GM13977 (cell line): ENCODE results near the gene FAM163A.

ENCODE experiments used
- DNase-seq: peaks from one replicate; pipeline ENCODE4 v3.0.0; 2012; ENCODE audit warnings: low spot score
- in situ Hi-C: fragments of 300-500 bp; cut with MboI; formaldehyde crosslinking; loops from one replicate; pipeline ENCODE4 v1.12.0; 2022; ENCODE audit warnings: low sequenced_read_pairs, low pct_unique_long_range_greater_than_20kb, mixed read lengths, inconsistent platforms; ENCODE audit not compliant: unreplicated experiment
- TF ChIP-seq, protein P1 (sequence below): IDR thresholded peaks from 2 replicates; pipeline ENCODE4 v1.5.1; 2012; ENCODE audit warnings: mild to moderate bottlenecking, control low read depth; ENCODE audit not compliant: insufficient read depth; ENCODE audit errors: extremely low read depth, missing control alignments

FAM163A gene

DNA sequence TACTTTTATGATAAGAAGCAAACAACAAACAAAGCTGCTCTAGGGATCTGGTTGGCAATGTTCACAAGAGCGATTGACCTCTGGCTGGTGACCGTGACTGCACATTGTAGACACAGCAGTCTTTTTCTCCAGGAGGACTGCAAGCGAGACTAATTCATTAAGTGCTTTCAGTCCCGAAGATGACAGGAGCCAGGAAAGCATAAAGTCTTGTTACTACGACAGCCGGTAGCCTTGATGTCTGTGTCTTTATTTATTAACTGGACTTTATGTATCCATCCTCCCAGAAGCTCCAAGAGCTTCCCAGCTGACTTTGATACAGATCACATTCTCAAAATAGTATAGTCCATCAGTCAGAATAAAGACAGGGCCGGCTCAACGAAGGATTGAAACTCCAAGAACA lies 18.2 kb downstream of the FAM163A start:
- DNase-seq, result no peak
- TF ChIP-seq, protein P1, sequence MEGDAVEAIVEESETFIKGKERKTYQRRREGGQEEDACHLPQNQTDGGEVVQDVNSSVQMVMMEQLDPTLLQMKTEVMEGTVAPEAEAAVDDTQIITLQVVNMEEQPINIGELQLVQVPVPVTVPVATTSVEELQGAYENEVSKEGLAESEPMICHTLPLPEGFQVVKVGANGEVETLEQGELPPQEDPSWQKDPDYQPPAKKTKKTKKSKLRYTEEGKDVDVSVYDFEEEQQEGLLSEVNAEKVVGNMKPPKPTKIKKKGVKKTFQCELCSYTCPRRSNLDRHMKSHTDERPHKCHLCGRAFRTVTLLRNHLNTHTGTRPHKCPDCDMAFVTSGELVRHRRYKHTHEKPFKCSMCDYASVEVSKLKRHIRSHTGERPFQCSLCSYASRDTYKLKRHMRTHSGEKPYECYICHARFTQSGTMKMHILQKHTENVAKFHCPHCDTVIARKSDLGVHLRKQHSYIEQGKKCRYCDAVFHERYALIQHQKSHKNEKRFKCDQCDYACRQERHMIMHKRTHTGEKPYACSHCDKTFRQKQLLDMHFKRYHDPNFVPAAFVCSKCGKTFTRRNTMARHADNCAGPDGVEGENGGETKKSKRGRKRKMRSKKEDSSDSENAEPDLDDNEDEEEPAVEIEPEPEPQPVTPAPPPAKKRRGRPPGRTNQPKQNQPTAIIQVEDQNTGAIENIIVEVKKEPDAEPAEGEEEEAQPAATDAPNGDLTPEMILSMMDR, result no peak
- in situ Hi-C loops, result no loop called here

DNA sequence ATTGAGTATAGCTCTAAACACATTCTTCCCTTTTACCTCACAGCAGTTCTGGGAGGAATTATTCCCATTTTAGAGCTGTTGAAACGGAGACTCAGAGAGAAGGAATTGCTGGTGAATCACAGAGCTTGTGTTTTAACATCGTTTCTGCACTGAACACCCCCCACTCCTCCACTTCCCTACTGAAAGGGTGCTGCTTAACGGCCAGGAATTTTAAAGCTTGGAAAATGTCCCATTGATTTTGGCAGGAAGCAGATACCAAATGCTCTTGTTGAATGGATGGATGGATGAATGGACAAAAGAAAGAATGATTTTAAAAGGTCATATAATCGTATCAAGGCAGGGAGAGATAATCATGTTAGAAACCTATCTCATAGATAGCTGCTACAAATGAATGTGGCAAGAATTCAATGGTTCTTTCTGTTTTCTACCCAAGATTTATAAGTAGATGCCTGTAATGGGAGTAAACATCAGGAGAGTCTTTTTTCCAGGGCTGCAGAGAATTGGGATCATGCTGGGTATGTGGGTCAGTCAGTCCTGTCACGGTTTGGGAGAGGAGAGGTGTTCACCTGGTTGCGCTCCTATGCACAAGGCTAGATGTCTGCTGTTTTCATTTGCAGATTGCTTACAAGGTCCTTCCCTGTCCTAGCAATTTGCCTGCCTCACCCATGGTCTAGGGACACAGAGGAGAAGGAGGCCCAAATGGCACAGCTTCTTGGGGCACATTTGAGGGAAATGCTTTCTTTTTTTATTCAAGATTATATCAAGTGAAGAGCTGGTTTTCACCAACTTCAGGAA lies 19.0 kb downstream of the FAM163A start:
- TF ChIP-seq, protein P1, result no peak
- DNase-seq, result no peak
- in situ Hi-C loops, result no loop called here

DNA sequence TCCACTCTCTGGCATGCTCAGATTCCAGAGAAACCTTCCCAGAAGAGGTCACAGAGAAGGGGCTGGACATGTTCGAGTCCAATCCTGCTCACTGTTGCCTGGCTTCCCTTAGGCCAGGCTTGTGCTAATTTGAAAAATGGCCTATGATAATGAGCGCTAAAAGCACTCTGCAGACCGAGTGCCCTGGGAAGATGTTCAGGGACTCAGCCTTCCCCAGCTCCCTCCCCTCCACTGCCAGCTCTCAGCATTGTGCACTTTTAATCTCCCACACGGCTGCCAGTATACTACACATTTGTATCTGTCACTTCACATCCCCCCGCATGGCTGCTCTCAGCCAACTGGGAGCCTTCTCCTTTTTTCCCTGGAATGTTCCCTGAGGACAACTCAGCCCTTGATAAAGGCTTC lies 24.1 kb downstream of the FAM163A start:
- DNase-seq, result no peak
- TF ChIP-seq, protein P1, result no peak
- in situ Hi-C loops, result no loop called here

DNA sequence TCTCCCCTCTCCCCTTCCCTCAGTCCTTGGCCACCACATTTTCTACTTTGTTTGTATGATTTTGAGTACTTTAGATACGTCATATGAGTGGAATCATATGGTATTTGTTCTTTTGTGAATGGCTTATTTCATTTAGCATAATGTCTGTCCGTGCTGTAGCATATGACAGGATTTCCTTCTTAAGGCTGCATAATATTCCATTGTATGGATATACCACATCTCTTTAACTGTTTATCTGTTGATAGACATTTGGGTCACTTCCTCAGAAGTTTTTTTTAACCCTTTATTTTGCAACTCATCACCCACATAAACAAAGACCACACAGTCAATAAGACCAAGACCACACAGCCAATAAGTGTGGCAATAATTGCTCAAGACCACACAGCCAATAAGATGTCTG lies 24.9 kb downstream of the FAM163A start:
- in situ Hi-C loops, result no loop called here
- no peak for DNase-seq
- TF ChIP-seq, protein P1, result no peak

DNA sequence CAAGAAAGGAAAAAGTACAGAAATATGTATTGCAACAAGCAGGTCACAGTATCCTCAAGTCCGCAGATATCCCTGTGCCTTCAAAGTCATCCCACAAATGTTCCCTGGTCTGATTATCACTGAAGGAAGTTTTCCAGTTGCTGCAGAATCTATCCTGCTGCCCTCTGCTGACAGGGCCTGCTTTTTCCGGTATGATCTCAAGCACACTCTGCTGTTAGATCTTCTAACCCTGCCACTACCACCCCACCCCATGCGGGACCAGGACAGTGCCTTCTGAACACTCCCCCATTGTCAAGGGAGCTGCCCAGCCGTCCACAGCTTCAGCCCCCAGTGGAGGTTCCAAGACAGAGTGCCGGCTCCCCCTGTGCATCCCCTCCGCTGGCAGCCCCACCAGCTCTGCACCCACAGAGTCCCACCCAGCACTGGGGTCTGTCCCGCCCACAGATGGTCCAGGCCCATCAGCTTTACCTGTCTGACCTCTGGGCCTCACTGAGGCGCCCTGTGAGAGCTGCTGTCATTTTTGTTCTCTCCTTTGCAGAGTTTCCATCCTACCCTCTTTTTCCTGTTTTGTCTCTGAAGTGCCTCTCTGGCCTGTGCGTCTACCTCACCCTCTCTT lies 27.9 kb downstream of the FAM163A start:
- in situ Hi-C loops, result no loop called here
- no peak for DNase-seq
- TF ChIP-seq, protein P1, result no peak

DNA sequence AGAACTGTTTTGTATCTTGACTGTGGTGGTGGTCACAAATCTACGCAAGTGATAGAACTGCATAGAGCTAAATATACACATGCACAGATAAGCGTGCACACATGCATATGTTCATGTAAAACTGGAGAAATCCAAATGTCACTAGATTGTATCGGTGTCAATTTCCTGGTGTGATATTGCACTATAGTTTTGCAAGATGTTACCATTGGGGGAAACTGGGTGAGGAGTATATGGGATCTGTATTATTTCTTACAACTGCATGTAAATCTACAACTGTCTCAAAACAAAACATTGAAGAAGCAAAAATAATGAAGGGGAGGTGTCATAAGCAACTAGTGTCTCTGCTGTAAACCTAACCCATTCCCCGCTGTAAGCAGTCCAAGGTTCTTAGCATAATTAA lies 30.2 kb downstream of the FAM163A start:
- in situ Hi-C loops, result no loop called here

More for the DNA sequence above, 30.2 kb downstream of the FAM163A start:
- no peak for DNase-seq
- TF ChIP-seq, protein P1, result no peak
